GM12875 (cell line): ENCODE measurements around the gene PSMD12.
A peak's percentile ranks its signal among the peaks of the same experiment; 100 is the strongest.
"Not testable (repeated sequence)": the region's sequence is repeated elsewhere in the genome, so short reads cannot be mapped to it uniquely, and the experiment has no call there.

ENCODE experiments used
- H3K4me3 ChIP-seq: one replicate; pipeline ENCODE4 v1.5.1; 2011; ENCODE audit warnings: low read depth, low read length, control low read depth
- CTCF ChIP-seq: IDR thresholded peaks from 2 replicates; pipeline ENCODE4 v1.5.1; 2011; ENCODE audit warnings: low read depth, mild to moderate bottlenecking, control low read depth, inconsistent platforms, low read length, moderate library complexity, borderline replicate concordance; ENCODE audit not compliant: insufficient read depth

PSMD12 gene

DNA sequence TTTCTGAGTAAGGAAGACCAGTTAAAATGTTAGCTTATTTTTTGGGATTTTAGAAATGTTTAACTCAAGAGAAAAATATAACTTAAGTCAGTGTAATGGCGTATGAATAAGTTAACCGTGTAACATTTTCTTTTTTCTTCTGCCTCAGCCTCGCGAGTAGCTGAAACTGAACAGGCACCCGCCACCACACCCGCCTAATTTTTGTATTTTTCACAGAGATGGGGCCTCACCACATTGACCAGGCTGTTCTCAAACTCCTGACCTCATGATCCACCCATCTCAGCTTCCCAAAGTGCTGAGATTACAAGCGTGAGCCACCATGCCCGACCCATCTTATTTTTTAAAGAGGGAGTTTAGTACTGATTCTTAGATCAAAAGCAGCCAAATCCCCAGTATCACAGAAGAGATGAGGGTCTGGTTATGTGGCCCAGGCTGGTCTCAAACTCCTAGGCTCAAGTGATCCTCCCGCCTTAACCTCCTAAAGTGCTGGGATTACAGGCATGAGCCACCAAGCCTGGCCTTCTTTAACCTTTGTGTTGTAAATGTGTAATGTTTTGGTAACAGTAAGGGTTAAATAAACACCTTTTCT is 27.5 kb upstream of the PSMD12 start:
- H3K4me3 ChIP-seq, result no peak overlapping the region
- no peak for TF ChIP-seq CTCF

GRCh38 chr17:67392111-67392510 is 25.7 kb upstream of the PSMD12 start:
- no peak for TF ChIP-seq CTCF
- H3K4me3 ChIP-seq, result no peak overlapping the region

DNA sequence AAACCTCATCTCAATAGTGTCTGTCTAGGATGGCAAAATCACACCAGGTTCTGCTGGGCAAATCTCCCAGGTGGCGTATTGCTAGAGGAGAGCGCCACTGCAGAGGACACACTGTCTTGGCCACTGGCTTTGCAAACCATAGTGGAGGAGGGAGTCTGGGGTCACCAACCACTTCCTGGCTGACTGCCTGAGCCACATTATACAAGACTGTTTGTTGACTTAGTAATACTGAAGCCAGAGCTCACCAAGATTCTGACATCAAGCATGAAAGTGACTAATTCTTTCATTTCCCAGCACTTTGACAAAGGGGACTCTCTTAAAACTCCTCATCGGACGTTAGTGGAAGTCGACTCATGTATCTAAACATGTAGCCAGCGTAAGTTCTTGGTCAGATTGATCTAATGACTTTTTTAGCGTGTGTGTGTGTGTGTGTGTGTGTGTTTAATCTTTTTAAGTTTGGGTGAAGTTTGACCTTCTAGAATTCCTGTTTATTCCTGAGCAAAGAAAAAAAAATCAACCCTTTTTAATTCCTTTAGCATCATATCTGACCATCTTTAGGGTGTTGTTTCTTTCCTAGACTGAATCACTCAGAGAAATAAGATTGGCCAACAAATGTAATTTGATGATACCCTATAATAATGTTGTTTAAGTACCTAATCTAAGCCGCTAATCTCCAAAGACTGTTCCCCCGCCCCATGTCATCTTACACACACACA is 24.4 kb upstream of the PSMD12 start:
- H3K4me3 ChIP-seq, result no peak overlapping the region
- no peak for TF ChIP-seq CTCF

- H3K4me3 ChIP-seq, result no peak overlapping the region
- TF ChIP-seq CTCF, result no peak
Measured at GRCh38 chr17:67390006-67390645, 23.7 kb upstream of the PSMD12 start.

DNA sequence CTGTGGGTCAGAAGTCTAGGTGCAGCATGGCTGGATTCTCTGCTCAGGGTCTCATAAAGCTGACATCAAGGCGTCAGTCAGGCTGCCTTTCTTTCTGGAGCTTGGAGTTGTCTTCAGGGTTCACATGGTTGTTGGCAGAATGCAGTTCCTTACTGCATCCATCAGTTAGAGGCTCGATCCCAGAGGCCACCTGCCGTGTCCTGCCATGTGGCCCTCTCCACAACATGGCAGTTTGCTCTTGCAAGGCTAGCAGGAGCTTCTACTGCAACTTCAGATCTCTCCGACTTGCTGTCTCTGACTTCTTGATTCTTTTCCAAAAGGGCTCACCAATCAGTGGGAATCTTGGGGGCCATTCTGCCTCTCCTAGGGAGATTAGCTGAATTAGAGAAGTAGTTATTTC is 22.6 kb upstream of the PSMD12 start:
- TF ChIP-seq CTCF, result no peak
- no peak overlapping the region for H3K4me3 ChIP-seq

DNA sequence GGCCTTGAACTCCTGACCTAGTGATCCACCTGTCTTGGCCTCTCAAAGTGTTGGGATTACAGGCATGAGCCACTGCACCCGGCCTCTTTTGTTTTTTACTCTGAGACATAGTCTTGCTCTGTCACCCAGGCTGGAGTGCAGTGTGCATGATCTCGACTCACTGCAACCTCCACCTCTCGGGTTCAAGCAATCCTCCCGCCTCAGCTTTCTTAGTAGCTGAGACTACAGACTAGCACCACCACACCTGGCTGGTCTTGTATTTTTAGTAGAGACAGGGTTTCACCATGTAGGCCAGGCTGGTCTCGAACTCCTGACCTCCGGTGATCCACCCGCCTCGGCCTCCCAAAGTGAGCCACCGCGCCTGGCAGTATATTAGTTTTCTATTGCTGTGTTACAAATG is 22.2 kb upstream of the PSMD12 start:
- not testable (repeated sequence) for H3K4me3 ChIP-seq

DNA sequence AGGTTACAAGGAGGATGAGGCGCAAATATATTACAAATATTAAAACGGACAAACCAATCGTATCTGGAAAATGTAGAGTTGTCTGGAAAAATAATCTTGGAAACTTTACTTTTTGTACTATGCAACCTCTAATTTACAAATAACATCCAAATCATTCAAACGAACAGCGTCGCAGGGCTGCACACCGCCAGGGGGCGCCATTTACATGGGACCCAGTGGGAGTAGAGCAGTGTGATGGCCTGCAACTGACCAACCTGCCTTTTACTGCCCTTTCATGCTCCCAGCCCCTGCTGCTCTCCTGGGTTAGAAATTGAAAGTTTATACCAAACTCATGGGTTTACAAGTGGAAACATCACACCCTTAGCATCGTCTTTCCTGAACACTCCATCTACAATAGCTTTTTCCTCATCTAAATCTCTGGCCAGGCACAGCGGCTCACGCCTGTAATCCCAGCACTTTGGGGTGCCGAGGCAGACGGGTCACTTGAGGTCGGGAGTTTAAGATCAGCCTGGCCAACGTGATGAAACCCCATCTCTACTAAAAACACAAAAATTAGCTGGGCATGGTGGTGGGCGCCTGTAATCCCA is 20.7 kb upstream of the PSMD12 start:
- H3K4me3 ChIP-seq, result no peak overlapping the region
- TF ChIP-seq CTCF, result peak; percentile 63
